HepG2 (cell line): ENCODE measurements around the gene PTMA. TPM values are rescaled to one million over a fixed set of nuclear protein-coding genes. Genes with fewer than 3 reads are reported as not detected.
A peak's percentile ranks its signal among the peaks of the same experiment; 100 is the strongest.

Experiments used
- FOXK2 ChIP-seq: fragments of 450-650 bp; IDR thresholded peaks from 2 replicates; pipeline ENCODE4 v1.6.1; 2016
- FOXP4 ChIP-seq: sonication (generic); formaldehyde crosslinking; IDR thresholded peaks from 2 replicates; pipeline ENCODE4 v1.4.0; 2020; ENCODE audit warnings: missing genetic modification reagents
- IKZF5 ChIP-seq: IDR thresholded peaks from 2 replicates; pipeline ENCODE4 v1.6.1; 2018; ENCODE audit warnings: missing genetic modification reagents, mild to moderate bottlenecking, missing compliant biosample characterization
- NR2F2 ChIP-seq: IDR thresholded peaks from 2 replicates; pipeline ENCODE4 v1.6.1; 2012; ENCODE audit warnings: low read depth, inconsistent platforms, borderline replicate concordance
- SMAD1 ChIP-seq: sonication (generic); formaldehyde crosslinking; IDR thresholded peaks from 2 replicates; pipeline ENCODE4 v1.4.0; 2020; ENCODE audit warnings: missing genetic modification reagents, low read depth, mild to moderate bottlenecking, borderline replicate concordance
- SNAPC5 ChIP-seq: sonication (generic); formaldehyde crosslinking; IDR thresholded peaks from 2 replicates; pipeline ENCODE4 v1.8.1; 2023; ENCODE audit warnings: mild to moderate bottlenecking, missing genetic modification reagents, borderline replicate concordance
- SOX6 ChIP-seq, 2 experiments: fragments of 450-650 bp in 1 of 2; sonication (generic) in 1 of 2; formaldehyde crosslinking in 1 of 2; IDR thresholded peaks; 2 replicates each; pipeline versions ENCODE4 v1.4.0 to v1.6.1; 2017 to 2020; ENCODE audit warnings: antibody characterized with exemption in 1 of 2, mild to moderate bottlenecking in 1 of 2, missing genetic modification reagents in 1 of 2
- SP1 ChIP-seq, 2 experiments: fragments of 450-650 bp in 1 of 2; sonication (generic) in 1 of 2; formaldehyde crosslinking in 1 of 2; IDR thresholded peaks; 2 replicates each; pipeline versions ENCODE4 v1.4.0 to v1.6.1; 2016 to 2020; ENCODE audit warnings: missing genetic modification reagents in 1 of 2
- SP4 ChIP-seq: sonication (generic); formaldehyde crosslinking; IDR thresholded peaks from 2 replicates; pipeline ENCODE4 v1.8.1; 2023; ENCODE audit warnings: mild to moderate bottlenecking, missing genetic modification reagents
- STAT5B ChIP-seq: sonication (generic); formaldehyde crosslinking; IDR thresholded peaks from 2 replicates; pipeline ENCODE4 v1.4.0; 2020; ENCODE audit warnings: missing genetic modification reagents
- YEATS4 ChIP-seq: sonication (generic); formaldehyde crosslinking; IDR thresholded peaks from 2 replicates; pipeline ENCODE4 v1.4.0; 2020; ENCODE audit warnings: missing genetic modification reagents, borderline replicate concordance
- ZBTB14 ChIP-seq: sonication (generic); formaldehyde crosslinking; IDR thresholded peaks from 2 replicates; pipeline ENCODE4 v1.4.0; 2020; ENCODE audit warnings: missing genetic modification reagents
- ZBTB49 ChIP-seq: sonication (generic); formaldehyde crosslinking; IDR thresholded peaks from 2 replicates; pipeline ENCODE4 v1.4.0; 2020; ENCODE audit warnings: missing genetic modification reagents, borderline replicate concordance
- ZNF563 ChIP-seq: sonication (generic); formaldehyde crosslinking; IDR thresholded peaks from 2 replicates; pipeline ENCODE4 v1.8.0; 2022; ENCODE audit warnings: mild to moderate bottlenecking, moderate library complexity, missing genetic modification reagents
- ZNF597 ChIP-seq: sonication (generic); formaldehyde crosslinking; IDR thresholded peaks from 2 replicates; pipeline ENCODE4 v1.5.0; 2020; ENCODE audit warnings: missing genetic modification reagents
- ZSCAN25 ChIP-seq: sonication (generic); formaldehyde crosslinking; IDR thresholded peaks from 2 replicates; pipeline ENCODE4 v1.8.0; 2022; ENCODE audit warnings: mild to moderate bottlenecking, missing genetic modification reagents
- polyA plus RNA-seq, 8 experiments: library from polyadenylated mRNA; depleted of rRNA in 3 of 8; stranded (reverse) in 7 of 8; unstranded in 1 of 8; fragments of >200 nt; fragmentation: Illumina TruSeq in 4 of 8; extraction: Trizol in 4 of 8; gene quantifications; 2 replicates each; pipeline versions ENCODE4 v1.2.1 to v1.2.3, GENCODE V29; 2011 to 2016; ENCODE audit warnings: low read depth in 4 of 8, missing spikeins in 1 of 8, mixed read lengths in 1 of 8; ENCODE audit not compliant: insufficient read depth in 1 of 8
- total RNA-seq, 5 experiments: library from RNA; depleted of rRNA; stranded (reverse); fragments of >200 nt; fragmentation: Illumina TruSeq; extraction: Trizol; gene quantifications; 2 replicates each; pipeline ENCODE4 v1.2.3, GENCODE V29; 2016; ENCODE audit warnings: low read depth in 1 of 5

PTMA gene
- total and polyA plus RNA-seq, 2 of the 13 experiments (the other 11 are each of a cell fraction or from before 2014, with no cell fraction given) = 190 to 1,086 TPM

- TF ChIP-seq NR2F2 = peak; percentile 49; the same call in 1 of the 2 replicates
- 0 out of 2 replicates have a peak, but pooled peaks have one; percentile 65 for TF ChIP-seq SMAD1 (CRISPR knock-in tag)
- no peak for TF ChIP-seq ZBTB49 (CRISPR knock-in tag)
- TF ChIP-seq YEATS4 (CRISPR knock-in tag) = peak; percentile 99
- TF ChIP-seq STAT5B (CRISPR knock-in tag) = 0 out of 2 replicates have a peak, but pooled peaks have one; percentile 13
- TF ChIP-seq ZNF597 (CRISPR knock-in tag) = 0 out of 2 replicates have a peak, but pooled peaks have one; percentile 66
- peak; percentile 68 for TF ChIP-seq ZBTB14 (CRISPR knock-in tag)
- TF ChIP-seq SP1 (IDR thresholded peaks at IDR 0.05) = no peak
- peak; percentile 64; the same call in 1 of the 2 replicates for TF ChIP-seq SP1 (CRISPR knock-in tag; IDR thresholded peaks at IDR 0.05)
- TF ChIP-seq ZSCAN25 (CRISPR knock-in tag) = peak; percentile 68; the same call in 1 of the 2 replicates
- TF ChIP-seq ZNF563 = peak; percentile 92
- peak; percentile 48 for TF ChIP-seq FOXP4 (CRISPR knock-in tag)
- TF ChIP-seq IKZF5 (CRISPR knock-in tag) = no peak; the same call in none of the 2 replicates
- peak; percentile 81; the same call in 1 of the 2 replicates for TF ChIP-seq SNAPC5
- TF ChIP-seq FOXK2 = no peak
- TF ChIP-seq SP4 = peak; percentile 96
- TF ChIP-seq SOX6 (IDR thresholded peaks at IDR 0.05) = no peak
- peak; percentile 35; the same call in 1 of the 2 replicates for TF ChIP-seq SOX6 (CRISPR knock-in tag; IDR thresholded peaks at IDR 0.05)
Measured at GRCh38 chr2:231680992-231681852, 27.1 kb upstream of the PTMA start (continued).
